Mammary epithelial cell (primary cell): ENCODE data around the gene BCL2A1.

Source experiments
- CTCF ChIP-seq, 2 donors: IDR thresholded peaks in 1 of 2; conservative IDR thresholded peaks in 1 of 2; 2 replicates each; pipeline ENCODE4 v1.5.1; 2011 to 2012; ENCODE audit warnings: inconsistent platforms in 2 of 2, low read length in 2 of 2, mild to moderate bottlenecking in 2 of 2, control low read depth in 1 of 2, low read depth in 1 of 2; ENCODE audit not compliant: insufficient read depth in 1 of 2; ENCODE audit errors: extremely low read depth in 1 of 2
- EZH2 ChIP-seq: IDR thresholded peaks from 2 replicates; pipeline ENCODE4 v1.6.1; 2012; ENCODE audit warnings: low read length, inconsistent platforms, borderline replicate concordance

GRCh38 chr15:79922512-79923078 lies 48.4 kb downstream of the BCL2A1 start:
- no peak for TF ChIP-seq CTCF (conservative IDR thresholded peaks at IDR 0.05 in 1 of 2, IDR thresholded peaks at IDR 0.05 in 1 of 2; ENCODE audit: extremely low read depth in 1 of 2, insufficient read depth in 1 of 2, low read depth in 1 of 2, low read length in 2 of 2)
- TF ChIP-seq EZH2: no peak
